GM23338 (cell line): ENCODE measurements around the gene EREG. TPM values are rescaled to one million over a fixed set of nuclear protein-coding genes. Genes with fewer than 3 reads are reported as not detected.

Experiments used
- ATAC-seq: fragments of 200-7000 bp; cut with Tn5 transposase; 3 replicates; pipeline ENCODE4 v1.9.1; 2020
- DNase-seq: peaks from one replicate; pipeline ENCODE4 v3.0.0-alpha.2; 2015; ENCODE audit warnings: low spot score
- H2AFZ ChIP-seq: fragments of 200-600 bp; sonication (generic); 2 replicates; pipeline ENCODE4 v1.8.0; 2016; ENCODE audit warnings: antibody characterized with exemption, mild to moderate bottlenecking, moderate library complexity
- H3F3A ChIP-seq: fragments of 200-600 bp; sonication (generic); replicated peaks from 2 replicates; pipeline ENCODE4 v1.8.0; 2017; ENCODE audit warnings: antibody characterized with exemption, mixed run types, low read depth
- H3K27ac ChIP-seq: fragments of 200-600 bp; sonication (generic); 2 replicates; pipeline ENCODE4 v1.6.1; 2016; ENCODE audit warnings: low read depth
- H3K27me3 ChIP-seq: fragments of 200-600 bp; sonication (generic); 2 replicates; pipeline ENCODE4 v1.8.0; 2016; ENCODE audit warnings: mild to moderate bottlenecking, mixed run types, moderate library complexity; ENCODE audit not compliant: insufficient read depth
- H3K36me3 ChIP-seq: fragments of 200-600 bp; sonication (generic); 2 replicates; pipeline ENCODE4 v1.8.0; 2016; ENCODE audit warnings: mild to moderate bottlenecking; ENCODE audit not compliant: insufficient read depth
- H3K4me1 ChIP-seq: fragments of 200-600 bp; sonication (generic); 2 replicates; pipeline ENCODE4 v1.8.0; 2016; ENCODE audit warnings: mild to moderate bottlenecking, moderate library complexity; ENCODE audit not compliant: insufficient read depth
- H3K4me2 ChIP-seq: fragments of 200-600 bp; sonication (generic); 2 replicates; pipeline ENCODE4 v1.7.1; 2017; ENCODE audit warnings: mixed run types
- H3K4me3 ChIP-seq: fragments of 200-600 bp; sonication (generic); 2 replicates; pipeline ENCODE4 v1.6.1; 2016; ENCODE audit warnings: mixed run types
- H3K79me2 ChIP-seq: fragments of 200-600 bp; sonication (generic); replicated peaks from 2 replicates; pipeline ENCODE4 v1.8.0; 2017; ENCODE audit warnings: mild to moderate bottlenecking; ENCODE audit not compliant: insufficient read depth
- H3K9me2 ChIP-seq: fragments of 200-600 bp; sonication (generic); 2 replicates; pipeline ENCODE4 v1.8.0; 2017; ENCODE audit not compliant: insufficient read depth
- H4K20me1 ChIP-seq: fragments of 200-600 bp; sonication (generic); replicated peaks from 2 replicates; pipeline ENCODE4 v1.8.0; 2017; ENCODE audit warnings: mild to moderate bottlenecking; ENCODE audit not compliant: insufficient read depth
- H3K27ac Mint-ChIP-seq: 2 replicates; pipeline ENCODE4 v1.8.0; 2020; ENCODE audit warnings: inconsistent platforms, mild to moderate bottlenecking, moderate library complexity, mixed read lengths
- H3K27me3 Mint-ChIP-seq: 3 replicates; pipeline ENCODE4 v1.8.0; 2022; ENCODE audit warnings: low read depth, mild to moderate bottlenecking, moderate library complexity, mixed read lengths, inconsistent platforms; ENCODE audit not compliant: insufficient read depth, poor library complexity
- H3K36me3 Mint-ChIP-seq: 3 replicates; pipeline ENCODE4 v1.8.0; 2021; ENCODE audit warnings: low read depth, mild to moderate bottlenecking, inconsistent platforms, moderate library complexity, mixed read lengths
- H3K4me1 Mint-ChIP-seq: 3 replicates; pipeline ENCODE4 v1.8.0; 2020; ENCODE audit warnings: mild to moderate bottlenecking, inconsistent platforms, mixed read lengths
- H3K4me3 Mint-ChIP-seq: 3 replicates; pipeline ENCODE4 v1.8.0; 2021; ENCODE audit warnings: moderate library complexity, mild to moderate bottlenecking, inconsistent platforms, mixed read lengths
- H3K9me3 Mint-ChIP-seq: 3 replicates; pipeline ENCODE4 v1.8.0; 2020; ENCODE audit warnings: moderate library complexity, mild to moderate bottlenecking, inconsistent platforms, mixed read lengths
- CREB1 ChIP-seq: fragments of 250-450 bp; sonication (Bioruptor Pico); IDR thresholded peaks from 2 replicates; pipeline ENCODE4 v1.5.0; 2020; ENCODE audit warnings: low read depth, mild to moderate bottlenecking, moderate library complexity
- CTCF ChIP-seq, 2 experiments: fragments of 200-600 bp in 1 of 2; sonication (generic) in 1 of 2; conservative IDR thresholded peaks; 2 replicates each; pipeline versions ENCODE4 v1.5.1 to v1.6.1; 2016 to 2017; ENCODE audit warnings: antibody characterized with exemption in 2 of 2, low read depth in 2 of 2, mild to moderate bottlenecking in 2 of 2, moderate library complexity in 1 of 2
- JUNB ChIP-seq: IDR thresholded peaks from one replicate; pipeline ENCODE4 v1.6.1; 2016; ENCODE audit warnings: antibody characterized with exemption; ENCODE audit not compliant: unreplicated experiment
- NANOG ChIP-seq: IDR thresholded peaks from 2 replicates; pipeline ENCODE4 v1.6.1; 2016; ENCODE audit warnings: antibody characterized with exemption, borderline replicate concordance
- POLR2AphosphoS5 ChIP-seq: IDR thresholded peaks from 2 replicates; pipeline ENCODE4 v1.6.1; 2016; ENCODE audit warnings: antibody characterized with exemption, low read depth
- ZNF114 ChIP-seq: fragments of 250-450 bp; sonication (Bioruptor Pico); IDR thresholded peaks from 2 replicates; pipeline ENCODE4 v1.5.0; 2020; ENCODE audit warnings: mild to moderate bottlenecking, moderate library complexity
- ZNF331 ChIP-seq: fragments of 250-450 bp; sonication (Bioruptor Pico); IDR thresholded peaks from 2 replicates; pipeline ENCODE4 v1.5.0; 2020; ENCODE audit warnings: low read depth, mild to moderate bottlenecking, moderate library complexity
- ZNF462 ChIP-seq: fragments of 250-450 bp; sonication (Bioruptor Pico); IDR thresholded peaks from 2 replicates; pipeline ENCODE4 v1.5.0; 2020; ENCODE audit warnings: mild to moderate bottlenecking, moderate library complexity
- polyA plus RNA-seq: library from polyadenylated mRNA; unstranded; fragments of >200 nt; fragmentation: Nextera tagmentation; extraction: Ambion mirVana; gene quantifications from 2 replicates; pipeline ENCODE4 v1.2.1, GENCODE V29; 2016
- total RNA-seq: library from RNA; depleted of rRNA; stranded (reverse); fragments of >200 nt; shearing (Covaris generic); gene quantifications from 2 replicates; pipeline ENCODE4 v1.2.3, GENCODE V29; 2014

Gene EREG
- total and polyA plus RNA-seq, 2 experiments from 2014 or later = not detected

- TF ChIP-seq ZNF462 (no peak), ZNF331 (CRISPR knock-in tag) (no peak), ZNF114 (CRISPR knock-in tag) (no peak), NANOG (no peak), CTCF (conservative IDR thresholded peaks at IDR 0.05; ENCODE audit: low read depth in 2 of 2) (no peak), POLR2AphosphoS5 (no peak)
Observed at GRCh38 chr4:74353858-74354257, 11.1 kb upstream of the EREG start (continued).

GRCh38 chr4:74357965-74358364 is 7.0 kb upstream of the EREG start:
- Mint-ChIP-seq H3K27ac (no peak overlapping the region), H3K4me1 (no peaks in the 10 kb centered on the region), H3K27me3 (peaks cover under 1% of the 10 kb centered on the region), H3K36me3 (no peaks in the 10 kb centered on the region), H3K4me3 (no peak overlapping the region), H3K9me3 (no peaks in the 10 kb centered on the region)
- DNase-seq (no peak), ATAC-seq (no peak)
- no peak overlapping the region for H3K4me2 ChIP-seq
- no peaks in the 10 kb centered on the region for H3K79me2 ChIP-seq
- peaks cover 3% of the 10 kb centered on the region; the same call in 1 of the 2 replicates for H4K20me1 ChIP-seq
- H3K27me3 ChIP-seq = no peaks in the 10 kb centered on the region; the same call in 1 of the 2 replicates
- H3K4me3 ChIP-seq = no peak overlapping the region
- H3K27ac ChIP-seq = no peak overlapping the region
- no peaks in the 10 kb centered on the region for H3K9me2 ChIP-seq
- no peaks in the 10 kb centered on the region for H3K4me1 ChIP-seq
- H2AFZ ChIP-seq = no peak overlapping the region
- H3F3A ChIP-seq = no peaks in the 10 kb centered on the region
- H3K36me3 ChIP-seq = no peaks in the 10 kb centered on the region
- TF ChIP-seq ZNF462 = no peak
- TF ChIP-seq CREB1 (CRISPR knock-in tag) = no peak
- no peak for TF ChIP-seq JUNB
- TF ChIP-seq POLR2AphosphoS5 = no peak
